OCI-LY7 (cell line): ENCODE measurements around the gene PTPN13. TPM values are rescaled to one million over a fixed set of nuclear protein-coding genes. Genes with fewer than 3 reads are reported as not detected.

Experiments
- BruUV-seq: library from RNA; stranded (reverse); fragments of 400-500 nt; replicated peaks from 2 replicates; lab custom pipeline; 2021; lab: Mats Ljungman, UMichigan
- CTCF ChIA-PET: fragments of 300-600 bp; sonication (Branson Sonifier 250); formaldehyde crosslinking; loops from one replicate; lab custom pipeline; 2022; ENCODE audit warnings: antibody characterized with exemption; ENCODE audit not compliant: unreplicated experiment; lab: Charles Lee
- POLR2A ChIA-PET: fragments of 300-600 bp; sonication (Branson Sonifier 250); formaldehyde crosslinking; loops from one replicate; lab custom pipeline; 2022; ENCODE audit warnings: antibody characterized with exemption; lab: Charles Lee
- DNase-seq: peaks from one replicate; pipeline ENCODE4 v3.0.0-alpha.2; 2015; ENCODE audit warnings: low spot score
- H2AFZ ChIP-seq: fragments of 200-600 bp; sonication (generic), shearing (Covaris generic); 2 replicates; pipeline ENCODE4 v1.6.1; 2014; ENCODE audit warnings: mild to moderate bottlenecking, antibody characterized with exemption, low read length, moderate library complexity
- H3K27ac ChIP-seq: fragments of 200-600 bp; sonication (generic); 2 replicates; pipeline ENCODE4 v1.5.1; 2014; ENCODE audit warnings: mixed run types, low read depth, mild to moderate bottlenecking, moderate library complexity, low read length, inconsistent platforms; ENCODE audit not compliant: poor library complexity, severe bottlenecking
- H3K36me3 ChIP-seq: fragments of 200-600 bp; sonication (generic); 2 replicates; pipeline ENCODE4 v1.6.1; 2014; ENCODE audit warnings: mild to moderate bottlenecking, antibody characterized with exemption, low read length, moderate library complexity, mixed read lengths; ENCODE audit not compliant: insufficient read depth
- H3K4me1 ChIP-seq: fragments of 200-600 bp; sonication (generic); 2 replicates; pipeline ENCODE4 v1.5.1; 2014; ENCODE audit warnings: mild to moderate bottlenecking, low read length; ENCODE audit not compliant: insufficient read depth, poor library complexity, severe bottlenecking
- H3K4me2 ChIP-seq: fragments of 200-600 bp; sonication (generic); 2 replicates; pipeline ENCODE4 v1.6.1; 2014; ENCODE audit warnings: mild to moderate bottlenecking, low read length
- H3K4me3 ChIP-seq: fragments of 200-600 bp; sonication (generic); 2 replicates; pipeline ENCODE4 v1.5.1; 2014; ENCODE audit warnings: mild to moderate bottlenecking, low read depth, low read length; ENCODE audit not compliant: poor library complexity, severe bottlenecking
- H3K79me2 ChIP-seq: fragments of 200-600 bp; sonication (generic); 2 replicates; pipeline ENCODE4 v1.6.1; 2016; ENCODE audit warnings: low read depth, mild to moderate bottlenecking, low read length, moderate library complexity, mixed read lengths; ENCODE audit not compliant: insufficient read depth
- H3K9me2 ChIP-seq: fragments of 200-600 bp; sonication (generic); 2 replicates; pipeline ENCODE4 v1.6.1; 2016; ENCODE audit warnings: mild to moderate bottlenecking, low read length, mixed read lengths; ENCODE audit not compliant: insufficient read depth
- H3K9me3 ChIP-seq: fragments of 200-600 bp; sonication (generic); 2 replicates; pipeline ENCODE4 v1.6.1; 2014; ENCODE audit warnings: mild to moderate bottlenecking, mixed run types, low read length, mixed read lengths
- H4K20me1 ChIP-seq: fragments of 200-600 bp; sonication (generic); 2 replicates; pipeline ENCODE4 v1.6.1; 2014; ENCODE audit warnings: mild to moderate bottlenecking, antibody characterized with exemption, low read length, moderate library complexity, mixed read lengths; ENCODE audit not compliant: insufficient read depth
- CTCF ChIP-seq: fragments of 200-600 bp; sonication (generic); conservative IDR thresholded peaks from 2 replicates; pipeline ENCODE4 v1.5.1; 2014; ENCODE audit warnings: mild to moderate bottlenecking, antibody characterized with exemption, low read length, moderate library complexity, mixed read lengths
- EZH2phosphoT487 ChIP-seq: fragments of 200-600 bp; sonication (generic); IDR thresholded peaks from 2 replicates; pipeline ENCODE4 v1.6.1; 2018; ENCODE audit warnings: low read depth, borderline replicate concordance, mild to moderate bottlenecking, mixed run types, antibody characterized with exemption, low read length, moderate library complexity, mixed read lengths
- intact Hi-C: fragments of 100-400 bp; cut with micrococcal nuclease; formaldehyde crosslinking; loops from one replicate; pipeline ENCODE4 v1.10.0; 2022; ENCODE audit not compliant: unreplicated experiment
- total RNA-seq, 2 experiments: library from RNA; depleted of rRNA in 1 of 2; stranded (reverse); fragments of >200 nt in 1 of 2; shearing (Covaris generic) in 1 of 2; gene quantifications; 2 replicates each; pipeline ENCODE4 v1.2.3, GENCODE V29; 2014 to 2022

The PTPN13 gene
- total RNA-seq, 2 experiments from 2014 or later = not detected

GRCh38 chr4:86595426-86595805, 1.3 kb downstream of the PTPN13 start:
- Histone ChIP-seq H3K79me2 (no peaks in the 10 kb centered on the region), H3K4me3 (no peak overlapping the region), H3K9me2 (no peaks in the 10 kb centered on the region), H3K4me2 (no peak overlapping the region), H3K9me3 (no peaks in the 10 kb centered on the region), H4K20me1 (no peaks in the 10 kb centered on the region), H3K27ac (no peak overlapping the region), H3K36me3 (no peaks in the 10 kb centered on the region), H3K4me1 (no peaks in the 10 kb centered on the region), H2AFZ (no peak overlapping the region)
- TF ChIP-seq CTCF (no peak), EZH2phosphoT487 (no peak)
- no TSS peak for BruUV-seq
- ChIA-PET POLR2A (interaction anchor here (0.6 to 1.0 kb wide), 3 partner anchors 8 to 1517 kb away, joined by 3 read pairs; no protein-coding TSS in a partner anchor), CTCF (no interaction called here)
- intact Hi-C loops = no loop called here
- DNase-seq = no peak

GRCh38 chr4:86596807-86597206, 2.7 kb downstream of the PTPN13 start:
- H3K4me2 ChIP-seq = no peak overlapping the region
- no peaks in the 10 kb centered on the region for H4K20me1 ChIP-seq
- intact Hi-C loops = no loop called here
- no peaks in the 10 kb centered on the region for H3K9me2 ChIP-seq
- no peaks in the 10 kb centered on the region for H3K36me3 ChIP-seq
- no peaks in the 10 kb centered on the region for H3K9me3 ChIP-seq
- no peak for TF ChIP-seq CTCF
- no peak for TF ChIP-seq EZH2phosphoT487
- no peaks in the 10 kb centered on the region for H3K4me1 ChIP-seq
- no peak for DNase-seq
- H3K79me2 ChIP-seq = no peaks in the 10 kb centered on the region
- no TSS peak for BruUV-seq
- CTCF ChIA-PET = no interaction called here
- POLR2A ChIA-PET = interaction anchor here (0.6 to 0.7 kb wide), 2 partner anchors 129 to 1664 kb away, joined by 3 read pairs; no protein-coding TSS in a partner anchor
- no peak overlapping the region for H3K27ac ChIP-seq
- no peak overlapping the region for H3K4me3 ChIP-seq
- no peak overlapping the region for H2AFZ ChIP-seq

- Histone ChIP-seq H3K9me2 (no peaks in the 10 kb centered on the region), H4K20me1 (no peaks in the 10 kb centered on the region), H3K4me3 (no peak overlapping the region), H3K79me2 (no peaks in the 10 kb centered on the region), H3K4me1 (no peaks in the 10 kb centered on the region), H2AFZ (no peak overlapping the region), H3K27ac (no peak overlapping the region), H3K9me3 (no peaks in the 10 kb centered on the region), H3K36me3 (no peaks in the 10 kb centered on the region), H3K4me2 (no peak overlapping the region)
- TF ChIP-seq EZH2phosphoT487 = no peak
- no peak for TF ChIP-seq CTCF
- CTCF ChIA-PET = no interaction called here
- no peak for DNase-seq
- BruUV-seq = no TSS peak
- POLR2A ChIA-PET = no interaction called here
- intact Hi-C loops = no loop called here
Observed at GRCh38 chr4:86600007-86600653, 6.0 kb downstream of the PTPN13 start.
